ENCODE data around the gene RPUSD1.

DNA sequence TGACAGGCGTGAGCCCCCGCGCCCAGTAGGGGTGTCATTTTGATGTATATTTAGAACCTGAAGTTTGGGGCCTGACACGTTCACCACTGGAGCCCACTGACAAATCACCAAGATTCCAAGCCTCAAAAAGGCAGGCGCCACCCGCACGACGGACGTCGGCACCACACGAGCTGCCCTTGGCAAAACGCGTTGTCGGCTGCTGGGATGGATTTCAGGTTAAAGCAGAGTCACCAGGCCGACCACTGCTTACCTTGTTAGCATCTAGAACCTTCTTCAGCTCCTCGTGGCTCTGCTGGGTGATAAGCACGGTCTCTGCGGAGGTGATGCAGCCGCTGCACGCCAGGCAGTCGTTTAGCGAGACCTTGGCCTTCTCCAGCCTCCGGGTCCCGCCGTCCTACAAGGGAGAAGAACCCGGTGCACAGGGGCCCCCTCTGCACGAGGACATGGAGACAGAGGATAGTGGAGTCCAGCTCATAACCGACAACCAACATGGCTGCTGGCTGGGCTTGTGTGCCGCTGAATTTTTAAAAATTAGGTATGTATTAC lies 51.2 kb downstream of the RPUSD1 start:
- TF ChIP-seq, protein P1, sequence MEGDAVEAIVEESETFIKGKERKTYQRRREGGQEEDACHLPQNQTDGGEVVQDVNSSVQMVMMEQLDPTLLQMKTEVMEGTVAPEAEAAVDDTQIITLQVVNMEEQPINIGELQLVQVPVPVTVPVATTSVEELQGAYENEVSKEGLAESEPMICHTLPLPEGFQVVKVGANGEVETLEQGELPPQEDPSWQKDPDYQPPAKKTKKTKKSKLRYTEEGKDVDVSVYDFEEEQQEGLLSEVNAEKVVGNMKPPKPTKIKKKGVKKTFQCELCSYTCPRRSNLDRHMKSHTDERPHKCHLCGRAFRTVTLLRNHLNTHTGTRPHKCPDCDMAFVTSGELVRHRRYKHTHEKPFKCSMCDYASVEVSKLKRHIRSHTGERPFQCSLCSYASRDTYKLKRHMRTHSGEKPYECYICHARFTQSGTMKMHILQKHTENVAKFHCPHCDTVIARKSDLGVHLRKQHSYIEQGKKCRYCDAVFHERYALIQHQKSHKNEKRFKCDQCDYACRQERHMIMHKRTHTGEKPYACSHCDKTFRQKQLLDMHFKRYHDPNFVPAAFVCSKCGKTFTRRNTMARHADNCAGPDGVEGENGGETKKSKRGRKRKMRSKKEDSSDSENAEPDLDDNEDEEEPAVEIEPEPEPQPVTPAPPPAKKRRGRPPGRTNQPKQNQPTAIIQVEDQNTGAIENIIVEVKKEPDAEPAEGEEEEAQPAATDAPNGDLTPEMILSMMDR (IDR thresholded peaks at IDR 0.05 in 2 of 3, conservative IDR thresholded peaks at IDR 0.05 in 1 of 3; ENCODE audit: borderline replicate concordance in 1 of 3, insufficient read depth in 1 of 3, low read depth in 2 of 3, low read length in 2 of 3), result no peak
- TF ChIP-seq YY1 (IDR thresholded peaks at IDR 0.05; ENCODE audit: extremely low read depth, insufficient replicate concordance, low read depth, low read length), result no peak
- TF ChIP-seq, protein P2, sequence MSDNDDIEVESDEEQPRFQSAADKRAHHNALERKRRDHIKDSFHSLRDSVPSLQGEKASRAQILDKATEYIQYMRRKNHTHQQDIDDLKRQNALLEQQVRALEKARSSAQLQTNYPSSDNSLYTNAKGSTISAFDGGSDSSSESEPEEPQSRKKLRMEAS (IDR thresholded peaks at IDR 0.05), result no peak
- no peak for TF ChIP-seq EZH2phosphoT487 (IDR thresholded peaks at IDR 0.05; ENCODE audit: borderline replicate concordance)

Data from HCT116 (cell line).